HL-60 (cell line): ENCODE measurements around the gene DAAM2.

Experiments used
- DNase-seq, 2 experiments: peaks; one replicate each; pipeline ENCODE4 v3.0.0-alpha.2; 2010 to 2020; ENCODE audit warnings: low read depth in 1 of 2, low spot score in 1 of 2
- H3K27ac ChIP-seq: fragments of 250-450 bp; sonication (Bioruptor Pico); replicated peaks from 2 replicates; pipeline ENCODE4 v1.5.1; 2020; ENCODE audit warnings: mild to moderate bottlenecking, moderate library complexity
- H3K27me3 ChIP-seq: fragments of 250-450 bp; sonication (Bioruptor Pico); 2 replicates; pipeline ENCODE4 v1.5.1; 2021; ENCODE audit warnings: mild to moderate bottlenecking, moderate library complexity; ENCODE audit not compliant: insufficient read depth, poor library complexity, severe bottlenecking
- H3K4me3 ChIP-seq: replicated peaks from 2 replicates; pipeline ENCODE4 v1.5.1; 2011; ENCODE audit warnings: mild to moderate bottlenecking, control low read depth, low read length; ENCODE audit not compliant: insufficient read depth
- CTCF ChIP-seq: IDR thresholded peaks from one replicate; pipeline ENCODE4 v1.5.1; 2011; ENCODE audit warnings: low read length, control low read depth, inconsistent platforms; ENCODE audit not compliant: insufficient read depth
- GABPA ChIP-seq: IDR thresholded peaks from 2 replicates; pipeline ENCODE4 v1.6.1; 2012; ENCODE audit warnings: low read depth
- POLR2AphosphoS5 ChIP-seq: IDR thresholded peaks from 2 replicates; pipeline ENCODE4 v1.6.1; 2012; ENCODE audit warnings: low read depth
- REST ChIP-seq: IDR thresholded peaks from 2 replicates; pipeline ENCODE4 v1.6.1; 2012; ENCODE audit warnings: low read depth; ENCODE audit not compliant: insufficient replicate concordance
- SPI1 ChIP-seq: IDR thresholded peaks from 2 replicates; pipeline ENCODE4 v1.6.1; 2012; ENCODE audit warnings: low read depth, mild to moderate bottlenecking, borderline replicate concordance

Gene DAAM2

GRCh38 chr6:39945626-39946025, 153.4 kb downstream of the DAAM2 start:
- no peak for TF ChIP-seq SPI1
- no peak for TF ChIP-seq REST
- no peak for TF ChIP-seq POLR2AphosphoS5
- no peak for DNase-seq
- no peak overlapping the region for H3K4me3 ChIP-seq
- H3K27ac ChIP-seq: no peak overlapping the region
- H3K27me3 ChIP-seq: no peaks in the 10 kb centered on the region

GRCh38 chr6:39947611-39948068, 155.5 kb downstream of the DAAM2 start:
- H3K4me3 ChIP-seq: no peak overlapping the region
- H3K27me3 ChIP-seq: no peaks in the 10 kb centered on the region
- TF ChIP-seq GABPA (no peak), POLR2AphosphoS5 (no peak), CTCF (no peak), REST (no peak), SPI1 (no peak)
- no peak for DNase-seq
- H3K27ac ChIP-seq: no peak overlapping the region

GRCh38 chr6:39948199-39948791, 156.1 kb downstream of the DAAM2 start:
- no peaks in the 10 kb centered on the region for H3K27me3 ChIP-seq
- TF ChIP-seq POLR2AphosphoS5 (no peak), CTCF (no peak), REST (no peak)
- DNase-seq: no peak
- no peak overlapping the region for H3K4me3 ChIP-seq
- no peak overlapping the region for H3K27ac ChIP-seq
